Ovary (tissue), 3 donors: ENCODE data around the gene ZNF776.

Experiments
- CTCF ChIP-seq, 3 donors: fragments of 450-650 bp in 2 of 3; fragments of 200-600 bp in 1 of 3; IDR thresholded peaks; one replicate each; pipeline versions ENCODE4 v1.5.1 to v1.8.0; 2016 to 2022; ENCODE audit warnings: antibody characterized with exemption in 3 of 3, mild to moderate bottlenecking in 1 of 3
- EP300 ChIP-seq: sonication (generic); formaldehyde crosslinking; IDR thresholded peaks from one replicate; pipeline ENCODE4 v1.6.1; 2017; ENCODE audit warnings: antibody characterized with exemption
- POLR2A ChIP-seq: fragments of 450-650 bp; IDR thresholded peaks from one replicate; pipeline ENCODE4 v1.6.1; 2017; ENCODE audit warnings: antibody characterized with exemption, mild to moderate bottlenecking, moderate library complexity
- donor health status: DM: no; HTN: no; CAD: no.

GRCh38 chr19:57776764-57777296, 30.2 kb downstream of the ZNF776 start:
- no peak for TF ChIP-seq CTCF (IDR thresholded peaks at IDR 0.05)
- TF ChIP-seq EP300 = no peak
- no peak for TF ChIP-seq POLR2A
